Astrocyte (in vitro differentiated cells and primary cell): ENCODE data around the gene G2E3. TPM values are rescaled to one million over a fixed set of nuclear protein-coding genes. Genes with fewer than 3 reads are reported as not detected.

ENCODE experiments used
- DNase-seq: peaks from one replicate; pipeline ENCODE4 v3.0.0-alpha.2; 2010; ENCODE audit warnings: low read depth
- FAIRE-seq: peaks from 2 replicates; lab custom pipeline; 2011; peaks lifted over from hg19 to GRCh38; lab: Jason Lieb, UNC
- H2AFZ ChIP-seq: 2 replicates; pipeline ENCODE4 v1.6.0; 2012; ENCODE audit warnings: low read depth, low read length, inconsistent platforms
- H3K27ac ChIP-seq: 2 replicates; pipeline ENCODE4 v1.5.1; 2011; ENCODE audit warnings: low read depth, low read length, inconsistent platforms
- H3K27me3 ChIP-seq: 2 replicates; pipeline ENCODE4 v1.6.0; 2011; ENCODE audit warnings: low read length, inconsistent platforms; ENCODE audit not compliant: insufficient read depth
- H3K36me3 ChIP-seq: 2 replicates; pipeline ENCODE4 v1.5.1; 2011; ENCODE audit warnings: low read length, inconsistent platforms; ENCODE audit not compliant: insufficient read depth
- H3K4me1 ChIP-seq: 2 replicates; pipeline ENCODE4 v1.5.1; 2011; ENCODE audit warnings: low read length, inconsistent platforms; ENCODE audit not compliant: insufficient read depth
- H3K4me2 ChIP-seq: 2 replicates; pipeline ENCODE4 v1.6.0; 2012; ENCODE audit warnings: low read length, inconsistent platforms
- H3K4me3 ChIP-seq: 2 replicates; pipeline ENCODE4 v1.5.1; 2011; ENCODE audit warnings: low read depth, mild to moderate bottlenecking, low read length, inconsistent platforms; ENCODE audit not compliant: insufficient read depth
- H3K79me2 ChIP-seq: 2 replicates; pipeline ENCODE4 v1.6.0; 2012; ENCODE audit warnings: mild to moderate bottlenecking, low read length, inconsistent platforms; ENCODE audit not compliant: insufficient read depth
- H3K9ac ChIP-seq: 2 replicates; pipeline ENCODE4 v1.6.0; 2012; ENCODE audit warnings: mild to moderate bottlenecking, low read length, inconsistent platforms
- H3K9me3 ChIP-seq: 2 replicates; pipeline ENCODE4 v1.5.1; 2012; ENCODE audit warnings: low read depth, mild to moderate bottlenecking, low read length, inconsistent platforms; ENCODE audit not compliant: insufficient read depth
- H4K20me1 ChIP-seq: 2 replicates; pipeline ENCODE4 v1.6.0; 2012; ENCODE audit warnings: low read length, inconsistent platforms; ENCODE audit not compliant: insufficient read depth
- H3K27ac Mint-ChIP-seq: one replicate; pipeline ENCODE4 v1.8.0; 2021; ENCODE audit warnings: mild to moderate bottlenecking, mixed read lengths; ENCODE audit not compliant: unreplicated experiment
- H3K27me3 Mint-ChIP-seq: one replicate; pipeline ENCODE4 v1.8.0; 2021; ENCODE audit warnings: low read depth, mixed read lengths; ENCODE audit not compliant: unreplicated experiment
- H3K36me3 Mint-ChIP-seq: one replicate; pipeline ENCODE4 v1.8.0; 2021; ENCODE audit warnings: low read depth, mixed read lengths; ENCODE audit not compliant: unreplicated experiment
- H3K4me1 Mint-ChIP-seq: one replicate; pipeline ENCODE4 v1.8.0; 2021; ENCODE audit warnings: low read depth, mixed read lengths; ENCODE audit not compliant: unreplicated experiment
- H3K4me3 Mint-ChIP-seq: one replicate; pipeline ENCODE4 v1.8.0; 2021; ENCODE audit warnings: mild to moderate bottlenecking, moderate library complexity, mixed read lengths; ENCODE audit not compliant: unreplicated experiment
- H3K9me3 Mint-ChIP-seq: one replicate; pipeline ENCODE4 v1.8.0; 2021; ENCODE audit warnings: mild to moderate bottlenecking, mixed read lengths; ENCODE audit not compliant: unreplicated experiment
- CTCF ChIP-seq: IDR thresholded peaks from 2 replicates; pipeline ENCODE4 v1.5.1; 2011; ENCODE audit warnings: low read depth, mild to moderate bottlenecking, inconsistent platforms, low read length, moderate library complexity; ENCODE audit not compliant: insufficient read depth
- EZH2 ChIP-seq: IDR thresholded peaks from 2 replicates; pipeline ENCODE4 v1.6.1; 2012; ENCODE audit warnings: mild to moderate bottlenecking, low read length, inconsistent platforms; ENCODE audit not compliant: insufficient read depth
- total RNA-seq: library from RNA; stranded (reverse); gene quantifications from 2 replicates; pipeline ENCODE4 v1.2.1, GENCODE V29; 2021

The G2E3 gene
- total RNA-seq, 1 donor from 2014 or later = 22.4 TPM

- no peak overlapping the region for H3K27ac Mint-ChIP-seq
- no peak overlapping the region for H3K4me3 Mint-ChIP-seq
- Histone ChIP-seq H3K4me2 (no peak overlapping the region), H4K20me1 (peaks cover 23% of the 10 kb centered on the region), H2AFZ (no peak overlapping the region), H3K79me2 (peaks cover 65% of the 10 kb centered on the region), H3K36me3 (peaks cover 18% of the 10 kb centered on the region), H3K27me3 (no peaks in the 10 kb centered on the region), H3K4me1 (no peaks in the 10 kb centered on the region), H3K27ac (no peak overlapping the region), H3K9me3 (no peaks in the 10 kb centered on the region), H3K9ac (no peak overlapping the region), H3K4me3 (no peak overlapping the region)
- DNase-seq (no peak), FAIRE-seq (no peak)
- TF ChIP-seq CTCF (no peak), EZH2 (no peak)
- no peaks in the 10 kb centered on the region for H3K4me1 Mint-ChIP-seq
- H3K9me3 Mint-ChIP-seq = peaks cover 2% of the 10 kb centered on the region
- peaks cover 5% of the 10 kb centered on the region for H3K36me3 Mint-ChIP-seq
- H3K27me3 Mint-ChIP-seq = no peaks in the 10 kb centered on the region
Measured at GRCh38 chr14:30587141-30587540, 28.2 kb downstream of the G2E3 start.

- H3K9me3 Mint-ChIP-seq = peaks cover 2% of the 10 kb centered on the region
- no peak for FAIRE-seq
- Histone ChIP-seq H3K36me3 (peaks cover 17% of the 10 kb centered on the region), H3K4me3 (no peak overlapping the region), H3K27ac (no peak overlapping the region), H3K4me2 (no peak overlapping the region), H3K27me3 (no peaks in the 10 kb centered on the region), H3K79me2 (peaks cover 52% of the 10 kb centered on the region), H4K20me1 (peaks cover 18% of the 10 kb centered on the region), H3K9me3 (no peaks in the 10 kb centered on the region), H3K9ac (no peak overlapping the region), H3K4me1 (no peaks in the 10 kb centered on the region), H2AFZ (no peak overlapping the region)
- peaks cover 5% of the 10 kb centered on the region for H3K36me3 Mint-ChIP-seq
- TF ChIP-seq EZH2 (no peak), CTCF (no peak)
- no peaks in the 10 kb centered on the region for H3K27me3 Mint-ChIP-seq
- no peak overlapping the region for H3K4me3 Mint-ChIP-seq
- no peak for DNase-seq
- peak overlapping the region; percentile 79 for H3K27ac Mint-ChIP-seq
- no peaks in the 10 kb centered on the region for H3K4me1 Mint-ChIP-seq
Measured at GRCh38 chr14:30588873-30589272, 29.9 kb downstream of the G2E3 start.

GRCh38 chr14:30596935-30597334 is 38.0 kb downstream of the G2E3 start:
- H3K4me1 ChIP-seq = no peaks in the 10 kb centered on the region
- H3K4me3 Mint-ChIP-seq = no peak overlapping the region
- H3K9ac ChIP-seq = no peak overlapping the region
- no peak overlapping the region for H3K27ac ChIP-seq
- DNase-seq (no peak), FAIRE-seq (no peak)
- H3K4me2 ChIP-seq = no peak overlapping the region
- no peak overlapping the region for H3K4me3 ChIP-seq
- no peaks in the 10 kb centered on the region for H3K27me3 Mint-ChIP-seq
- H3K9me3 Mint-ChIP-seq = no peaks in the 10 kb centered on the region
- peaks cover 21% of the 10 kb centered on the region for H3K79me2 ChIP-seq
- H3K9me3 ChIP-seq = no peaks in the 10 kb centered on the region
- peaks cover 25% of the 10 kb centered on the region for H3K36me3 ChIP-seq
- H3K36me3 Mint-ChIP-seq = peaks cover 2% of the 10 kb centered on the region
- no peaks in the 10 kb centered on the region for H4K20me1 ChIP-seq
- H2AFZ ChIP-seq = no peak overlapping the region
- peaks cover 10% of the 10 kb centered on the region for H3K4me1 Mint-ChIP-seq
- H3K27ac Mint-ChIP-seq = no peak overlapping the region
- TF ChIP-seq EZH2 (no peak), CTCF (no peak)
- no peaks in the 10 kb centered on the region for H3K27me3 ChIP-seq
